ENCODE data around the gene PTPRT.

DNA sequence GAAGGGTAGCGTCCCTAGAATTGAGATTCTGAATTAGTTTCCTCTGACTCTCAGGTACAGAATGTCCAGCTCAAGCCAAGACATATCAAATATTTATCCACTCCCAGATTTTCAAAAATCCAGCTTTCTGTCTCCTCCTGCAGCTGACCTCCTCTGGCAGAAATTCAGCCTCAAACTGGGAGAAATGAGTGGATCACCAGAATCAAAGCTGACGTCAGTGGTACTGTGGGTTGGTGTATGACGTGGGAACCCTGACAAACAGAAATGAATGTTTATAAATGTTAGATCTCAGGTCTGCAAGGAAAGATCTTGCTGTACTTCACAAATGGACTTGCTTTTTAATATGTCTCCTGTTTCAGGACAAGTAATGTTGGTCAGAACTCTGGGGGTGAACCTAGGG is 595.0 kb downstream of the PTPRT start:
- TF ChIP-seq, protein P1, sequence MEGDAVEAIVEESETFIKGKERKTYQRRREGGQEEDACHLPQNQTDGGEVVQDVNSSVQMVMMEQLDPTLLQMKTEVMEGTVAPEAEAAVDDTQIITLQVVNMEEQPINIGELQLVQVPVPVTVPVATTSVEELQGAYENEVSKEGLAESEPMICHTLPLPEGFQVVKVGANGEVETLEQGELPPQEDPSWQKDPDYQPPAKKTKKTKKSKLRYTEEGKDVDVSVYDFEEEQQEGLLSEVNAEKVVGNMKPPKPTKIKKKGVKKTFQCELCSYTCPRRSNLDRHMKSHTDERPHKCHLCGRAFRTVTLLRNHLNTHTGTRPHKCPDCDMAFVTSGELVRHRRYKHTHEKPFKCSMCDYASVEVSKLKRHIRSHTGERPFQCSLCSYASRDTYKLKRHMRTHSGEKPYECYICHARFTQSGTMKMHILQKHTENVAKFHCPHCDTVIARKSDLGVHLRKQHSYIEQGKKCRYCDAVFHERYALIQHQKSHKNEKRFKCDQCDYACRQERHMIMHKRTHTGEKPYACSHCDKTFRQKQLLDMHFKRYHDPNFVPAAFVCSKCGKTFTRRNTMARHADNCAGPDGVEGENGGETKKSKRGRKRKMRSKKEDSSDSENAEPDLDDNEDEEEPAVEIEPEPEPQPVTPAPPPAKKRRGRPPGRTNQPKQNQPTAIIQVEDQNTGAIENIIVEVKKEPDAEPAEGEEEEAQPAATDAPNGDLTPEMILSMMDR (IDR thresholded peaks at IDR 0.05), result no peak
- TF ChIP-seq POLR2A (IDR thresholded peaks at IDR 0.05), result no peak

Measured in Peyer's patch (tissue), 4 donors.